Stimulated activated CD4-positive, alpha-beta T cell treated with anti-CD3 and anti-CD28 coated beads, TNF-alpha, amount 100 ng/mL, for 24 hours (primary cell): Measurements from ENCODE around the gene PPP1R16B.
"Not testable (repeated sequence)": the region's sequence is repeated elsewhere in the genome, so short reads cannot be mapped to it uniquely, and the experiment has no call there.

Experiments used
- DNase-seq, 3 experiments: peaks; one replicate each; pipeline ENCODE4 v3.0.0-alpha.2; 2020; ENCODE audit warnings: low read depth in 3 of 3

PPP1R16B gene

DNA sequence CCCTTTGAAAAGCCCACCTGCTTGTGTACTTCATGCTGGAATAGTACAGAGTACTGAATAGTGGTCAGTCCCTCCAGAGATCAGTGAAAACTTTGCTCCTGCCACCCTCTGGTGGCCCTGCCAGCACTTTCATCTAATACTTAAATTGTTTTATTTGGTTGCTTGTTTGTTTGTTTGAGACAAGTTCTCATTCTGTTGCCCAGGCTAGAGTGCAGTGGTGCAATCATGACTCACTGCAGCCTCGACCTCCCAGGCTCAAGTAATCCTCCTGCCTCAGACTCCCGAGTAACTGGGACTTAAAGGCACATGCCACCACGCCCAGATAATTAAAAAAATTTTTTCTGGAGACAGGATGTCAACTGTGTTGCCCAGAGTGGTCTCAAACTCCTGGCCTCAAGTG, 129.8 kb downstream of the PPP1R16B start:
- no peak for DNase-seq

DNA sequence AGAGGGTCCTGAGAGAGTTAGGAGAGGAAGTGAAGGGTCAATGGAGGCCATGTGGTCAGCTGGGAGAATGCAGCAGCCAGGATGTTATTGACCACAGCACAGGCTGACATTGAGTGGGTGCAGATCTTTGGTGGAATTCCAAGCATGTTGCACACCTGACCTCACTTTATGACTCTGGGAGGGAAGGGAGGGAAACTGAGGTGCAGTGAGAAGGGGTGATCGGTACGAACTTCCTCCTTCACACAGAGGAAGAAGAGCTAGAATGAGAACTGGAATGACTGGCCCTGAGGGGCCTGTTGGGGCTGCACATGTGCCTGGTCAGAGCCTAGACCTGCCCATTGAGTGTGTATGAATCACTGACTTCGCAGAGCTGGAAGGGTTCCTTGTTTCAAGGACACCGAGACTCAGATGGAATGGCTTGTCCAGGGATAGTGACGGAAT, 130.5 kb downstream of the PPP1R16B start:
- DNase-seq, result no peak

DNA sequence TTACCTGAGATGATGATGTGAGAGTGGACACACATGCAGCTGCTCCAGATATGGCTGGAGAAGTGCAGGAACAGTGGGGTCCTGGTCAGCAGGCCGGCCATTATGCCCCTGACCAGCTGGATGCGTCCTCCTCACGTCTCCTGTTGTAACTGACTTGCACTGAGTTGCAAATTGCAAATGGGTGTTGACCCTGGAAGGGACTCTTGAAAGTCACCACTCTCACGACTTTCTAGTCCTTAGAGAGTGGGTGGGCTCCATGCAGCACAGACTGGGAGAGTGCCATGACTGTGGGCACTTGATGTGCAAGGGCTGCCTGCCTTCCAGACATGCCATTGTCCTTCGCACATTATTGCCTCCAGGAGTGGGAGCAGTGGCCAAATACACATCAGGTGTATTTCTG, 131.5 kb downstream of the PPP1R16B start:
- no peak for DNase-seq

DNA sequence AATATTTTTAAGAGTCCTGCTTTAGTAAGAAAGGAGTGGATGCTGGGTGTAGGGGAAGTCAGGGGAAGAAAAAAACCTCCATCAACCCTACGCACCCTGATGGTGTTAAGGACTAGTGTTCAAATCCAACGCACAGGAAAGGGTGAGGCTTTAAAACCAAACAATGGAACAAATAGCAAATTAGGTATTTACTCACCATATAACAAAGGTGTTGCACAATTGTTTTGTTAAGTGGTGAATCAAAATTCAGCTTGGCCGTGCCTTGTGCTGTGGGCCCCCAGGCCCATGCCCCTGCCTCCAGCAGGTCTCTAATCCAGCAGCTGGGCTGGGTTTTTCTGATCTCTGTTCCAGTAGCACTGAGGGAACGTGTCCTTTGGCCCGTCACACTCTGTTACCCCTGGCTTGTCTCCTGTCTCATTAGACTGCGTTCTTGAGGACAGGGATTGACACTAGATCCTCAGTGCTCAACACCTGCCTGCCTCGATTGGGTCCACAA, 132.5 kb downstream of the PPP1R16B start:
- DNase-seq, result no peak

DNA sequence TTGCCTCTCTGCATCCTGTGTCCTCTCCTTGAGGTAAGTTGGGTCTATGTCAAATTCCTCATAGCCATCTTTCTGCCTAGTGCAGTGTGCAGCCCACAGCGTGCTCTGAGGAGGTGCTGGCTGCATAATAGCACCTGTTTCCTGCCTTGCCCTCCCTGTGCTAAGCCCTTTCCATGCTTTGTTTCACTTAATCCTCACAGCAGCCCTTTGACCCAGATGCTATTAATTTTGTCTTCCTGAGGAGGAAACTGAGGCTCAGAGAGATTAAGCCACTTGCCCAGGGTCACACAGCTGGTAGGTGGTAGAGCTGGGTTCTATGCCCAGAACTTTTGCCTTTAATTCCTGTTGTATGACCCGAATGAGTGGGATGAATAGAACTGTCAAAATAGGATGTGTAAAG, 134.2 kb downstream of the PPP1R16B start:
- DNase-seq, result no peak

- DNase-seq, result no peak
Observed at GRCh38 chr20:38940644-38941043, 135.1 kb downstream of the PPP1R16B start.

DNA sequence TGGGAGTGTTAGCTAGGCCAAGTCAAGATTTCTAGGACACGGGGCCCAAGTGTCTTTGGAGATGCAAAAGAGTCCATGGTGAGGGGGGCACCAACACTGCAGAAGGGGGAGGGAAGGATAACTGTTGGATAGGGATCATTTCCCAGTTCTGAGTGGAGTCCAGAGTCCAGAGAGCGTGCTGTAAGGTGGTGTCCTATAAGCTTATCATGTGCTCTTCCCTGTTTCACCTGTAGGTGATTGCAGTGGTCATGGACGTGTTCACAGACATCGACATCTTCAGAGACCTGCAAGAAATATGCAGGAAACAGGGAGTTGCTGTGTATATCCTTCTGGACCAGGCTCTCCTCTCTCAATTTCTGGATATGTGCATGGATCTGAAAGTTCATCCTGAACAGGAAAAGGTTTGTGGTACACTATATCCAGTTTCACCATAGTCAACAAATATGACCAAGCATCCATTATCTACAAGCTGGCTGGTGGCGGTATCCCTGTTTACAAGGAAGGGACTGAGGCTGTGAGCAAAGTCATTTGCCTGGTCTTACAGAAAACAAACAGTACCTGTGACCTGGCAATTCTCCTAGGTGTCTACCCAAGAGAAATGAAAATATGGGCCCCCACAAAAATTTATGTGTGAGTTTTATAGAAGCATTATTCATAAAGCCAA, 136.4 kb downstream of the PPP1R16B start:
- DNase-seq, result no peak

DNA sequence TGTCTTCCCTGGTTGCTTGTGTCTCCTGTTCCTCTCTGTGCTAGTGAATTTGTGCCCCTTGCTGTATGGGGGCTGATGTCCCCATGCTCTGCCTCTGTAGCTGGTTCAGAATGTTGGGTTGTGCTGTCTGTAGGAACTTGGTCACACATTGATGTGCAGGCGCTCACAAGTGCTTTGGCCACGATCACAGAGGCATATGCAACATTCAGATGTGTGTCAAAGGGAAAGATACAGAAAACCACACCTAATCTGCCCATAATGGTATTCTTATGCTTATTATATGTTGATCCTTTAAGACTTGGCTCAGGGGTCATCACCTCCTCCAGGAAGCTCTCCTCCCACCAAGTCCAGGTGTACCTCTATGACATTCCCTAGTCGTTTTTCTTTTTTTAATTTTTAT, 139.5 kb downstream of the PPP1R16B start:
- DNase-seq, result no peak

DNA sequence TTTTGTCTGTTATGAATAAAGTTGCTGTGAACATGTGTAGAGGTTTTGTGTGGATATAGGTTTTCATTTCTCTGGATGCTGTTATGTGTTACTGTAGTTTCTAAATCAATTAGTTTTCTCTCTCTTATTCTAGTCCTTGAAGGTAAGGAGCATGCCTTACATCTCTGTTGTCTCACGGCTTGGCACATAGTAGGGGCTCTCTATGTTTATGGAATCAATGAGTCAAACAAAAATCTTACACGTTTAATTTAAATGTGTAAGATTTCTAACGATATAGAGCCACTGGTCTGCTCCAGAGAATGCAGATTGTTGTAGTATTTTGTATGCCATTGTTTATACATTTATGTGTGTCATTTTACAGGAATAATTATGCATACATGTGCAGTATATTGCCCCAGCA, 141.3 kb downstream of the PPP1R16B start:
- DNase-seq, result no peak

GRCh38 chr20:38947931-38948362, 142.4 kb downstream of the PPP1R16B start:
- no peak for DNase-seq

DNA sequence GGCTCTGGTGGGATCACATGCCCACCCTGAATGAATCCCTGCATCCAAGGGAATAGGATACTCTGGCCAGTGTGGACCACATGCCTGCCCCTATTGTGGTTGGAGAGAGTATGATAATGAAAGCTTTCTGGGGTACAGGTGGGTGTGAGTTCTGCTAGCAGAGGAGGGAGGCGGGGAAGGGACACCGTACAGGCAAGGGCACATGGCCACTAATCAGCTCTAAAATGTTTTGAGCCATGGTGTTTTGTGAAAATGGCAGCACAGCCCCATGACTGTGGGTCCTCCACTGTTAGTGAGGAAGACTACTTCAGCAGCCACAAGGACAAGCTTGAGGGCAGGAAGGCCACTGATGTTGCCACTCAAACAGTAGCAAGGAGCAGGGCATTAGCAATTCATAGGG, 144.8 kb downstream of the PPP1R16B start:
- DNase-seq, result no peak

DNA sequence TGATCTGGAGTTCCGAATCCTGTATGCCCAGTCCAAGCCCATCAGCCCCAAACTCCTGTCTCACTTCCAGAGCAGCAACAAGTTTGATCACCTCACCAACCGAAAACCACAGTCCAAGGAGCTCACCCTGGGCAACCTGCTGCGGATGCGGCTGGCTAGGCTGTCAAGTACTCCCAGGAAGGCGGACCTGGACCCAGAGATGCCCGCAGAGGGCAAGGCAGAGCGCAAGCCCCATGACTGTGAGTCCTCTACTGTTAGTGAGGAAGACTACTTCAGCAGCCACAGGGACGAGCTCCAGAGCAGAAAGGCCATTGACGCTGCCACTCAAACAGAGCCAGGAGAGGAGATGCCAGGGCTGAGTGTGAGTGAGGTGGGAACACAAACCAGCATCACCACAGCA, 146.1 kb downstream of the PPP1R16B start:
- DNase-seq, result no peak

- no peak for DNase-seq
Observed at GRCh38 chr20:38952153-38952552, 146.7 kb downstream of the PPP1R16B start.

- DNase-seq, result no peak
Observed at GRCh38 chr20:38953630-38954340, 148.3 kb downstream of the PPP1R16B start.

GRCh38 chr20:38957235-38957876, 151.9 kb downstream of the PPP1R16B start:
- no peak for DNase-seq

- DNase-seq, result no peak
Observed at GRCh38 chr20:38957915-38958485, 152.5 kb downstream of the PPP1R16B start.

DNA sequence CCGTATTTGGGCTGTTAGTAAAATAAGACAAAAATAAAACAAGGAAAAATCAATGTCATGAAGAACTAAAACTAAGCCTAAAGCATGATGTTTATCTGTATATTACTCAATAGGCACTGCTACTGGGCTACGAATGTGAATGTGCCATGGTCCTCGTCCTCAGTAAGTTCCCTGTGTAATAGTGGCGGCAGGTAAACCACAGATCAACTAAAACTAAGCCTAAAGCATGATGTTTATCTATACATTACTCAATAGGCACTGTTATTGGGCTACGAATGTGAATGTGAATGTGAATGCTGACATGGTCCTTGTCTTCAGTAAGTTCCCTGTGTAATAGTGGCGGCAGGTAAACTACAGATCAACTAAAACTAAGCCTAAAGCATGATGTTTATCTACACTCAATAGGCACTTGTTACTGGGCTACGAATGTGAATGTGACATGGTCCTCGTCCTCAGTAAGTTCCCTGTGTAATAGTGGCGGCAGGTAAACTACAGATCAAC, 154.7 kb downstream of the PPP1R16B start:
- not testable (repeated sequence) for DNase-seq

GRCh38 chr20:38961530-38962043, 156.1 kb downstream of the PPP1R16B start:
- DNase-seq, result peak in 2 of 3 experiments; percentile 13 to 32

DNA sequence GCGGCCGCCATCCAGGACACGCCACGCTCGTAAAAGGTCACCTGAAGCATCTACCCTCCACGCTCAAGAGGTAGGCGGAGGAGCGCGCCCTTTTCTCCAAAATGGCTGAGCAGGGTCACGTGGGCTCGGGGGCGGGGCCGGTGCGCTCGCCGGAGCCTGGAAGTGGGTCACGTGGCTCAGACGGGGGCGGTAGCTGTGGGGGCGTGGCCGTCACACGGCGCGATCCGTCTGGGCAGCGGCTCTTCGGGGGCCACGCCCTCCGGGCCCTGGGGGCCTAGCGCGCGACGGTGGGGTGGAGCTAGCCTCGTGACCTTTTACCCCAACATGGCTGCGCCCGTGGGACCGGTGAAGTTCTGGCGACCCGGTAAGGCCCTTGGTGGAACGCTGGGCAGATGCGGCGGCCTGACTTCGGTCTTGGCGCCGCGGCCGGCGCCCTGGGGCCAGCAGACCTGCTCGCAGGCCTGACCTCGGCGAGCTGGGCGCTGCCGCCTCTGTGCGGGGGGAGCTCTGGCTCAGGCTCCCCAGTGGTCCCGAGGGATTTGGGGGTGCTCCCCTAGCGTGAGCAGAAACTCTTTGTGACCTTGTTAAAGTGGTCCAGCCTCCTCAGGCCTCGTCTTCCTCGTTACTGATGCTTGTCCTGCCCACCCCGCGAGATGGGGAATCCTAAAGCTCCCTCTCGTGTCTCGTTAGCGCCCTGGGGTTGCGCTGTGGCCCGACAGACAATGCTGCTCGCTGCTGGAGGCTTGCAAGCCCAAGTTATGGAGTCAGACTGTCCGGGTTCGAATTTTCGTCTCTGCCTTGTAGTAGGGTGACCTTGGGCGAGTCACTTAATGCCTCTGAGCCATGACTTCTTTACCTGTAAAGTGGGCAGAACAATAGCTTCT, 156.8 kb downstream of the PPP1R16B start, which contains the start of gene DHX35:
Gene DHX35 (plus strand): TSS at position 301 of the 884 bp plus-strand sequence. CDS start 24 bp downstream, at position 325.
- peak; percentile 97 to 99 (median 97) for DNase-seq

- DNase-seq, result no peak
Observed at GRCh38 chr20:38962928-38963401, 157.5 kb downstream of the PPP1R16B start.

DNA sequence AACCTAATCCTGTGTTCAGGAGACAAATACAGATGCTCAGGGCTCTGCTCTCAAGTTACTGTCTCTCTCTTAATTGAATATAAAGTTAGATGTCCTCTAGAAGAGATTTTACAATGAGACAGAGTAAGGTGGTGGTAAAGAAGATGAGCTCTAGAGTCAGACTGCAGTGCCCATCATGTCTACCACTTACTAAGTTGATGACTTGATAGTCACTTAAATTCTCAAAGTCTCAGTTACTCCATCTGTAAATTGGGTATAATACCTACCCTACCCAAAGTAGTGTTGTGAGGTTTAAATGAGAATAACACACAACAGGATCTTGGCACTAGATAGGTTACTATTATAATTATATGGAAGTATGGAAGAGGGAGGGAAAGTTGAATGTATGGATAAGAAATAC, 158.2 kb downstream of the PPP1R16B start:
- DNase-seq, result no peak
